Activated T-cell treated with anti-CD3 and anti-CD28 coated beads for 4 hours (primary cell): ENCODE data around the gene GPATCH1.

Experiments used
- DNase-seq: peaks from one replicate; pipeline ENCODE4 v3.0.0-alpha.2; 2020

The GPATCH1 gene

GRCh38 chr19:33063753-33064457 is 17.1 kb upstream of the GPATCH1 start:
- DNase-seq: no peak

DNA sequence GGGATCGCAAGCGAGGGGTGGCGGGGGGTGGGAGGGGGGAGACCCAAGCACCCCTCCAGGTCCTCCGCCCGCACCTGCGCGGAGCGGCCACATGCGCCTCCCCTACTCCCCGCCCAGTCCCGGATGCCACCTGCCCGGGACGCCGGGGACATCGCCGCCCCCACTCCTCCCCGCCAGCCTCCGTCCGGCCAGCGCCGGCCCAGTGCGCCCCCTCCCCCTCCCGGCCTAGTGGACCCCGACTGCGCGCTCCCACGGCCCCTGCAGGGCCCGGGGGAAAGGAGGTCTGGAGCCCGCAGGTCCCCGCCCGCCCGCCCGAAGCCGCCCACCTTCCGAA is 16.6 kb upstream of the GPATCH1 start:
- DNase-seq: peak; percentile 1

GRCh38 chr19:33064792-33065550 is 16.0 kb upstream of the GPATCH1 start, which contains the start of gene RHPN2:
Gene RHPN2, minus strand, starts transcription at chr19:33064888. Its CDS starts 36 bp downstream, at chr19:33064852.
- peak; percentile 34 for DNase-seq

DNA sequence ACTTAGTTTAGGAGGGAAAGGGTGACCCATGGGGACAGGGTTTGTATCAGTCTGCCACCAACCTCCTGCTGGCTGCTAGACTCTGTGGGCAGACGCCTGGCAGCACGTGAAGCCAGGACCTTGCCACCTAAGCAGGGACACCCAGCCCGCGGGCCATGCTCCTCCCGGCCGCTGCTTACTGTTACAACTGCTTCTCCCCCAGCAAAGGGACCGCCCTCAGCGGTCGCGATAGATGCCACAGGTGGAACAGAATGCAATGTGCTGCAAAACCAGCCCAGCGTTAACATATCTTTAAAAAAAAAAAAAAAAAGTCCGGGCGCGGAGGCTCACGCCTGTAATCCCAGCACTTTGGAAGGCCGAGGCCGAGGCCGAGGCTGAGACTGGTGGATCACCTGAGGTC is 14.4 kb upstream of the GPATCH1 start:
- no peak for DNase-seq

DNA sequence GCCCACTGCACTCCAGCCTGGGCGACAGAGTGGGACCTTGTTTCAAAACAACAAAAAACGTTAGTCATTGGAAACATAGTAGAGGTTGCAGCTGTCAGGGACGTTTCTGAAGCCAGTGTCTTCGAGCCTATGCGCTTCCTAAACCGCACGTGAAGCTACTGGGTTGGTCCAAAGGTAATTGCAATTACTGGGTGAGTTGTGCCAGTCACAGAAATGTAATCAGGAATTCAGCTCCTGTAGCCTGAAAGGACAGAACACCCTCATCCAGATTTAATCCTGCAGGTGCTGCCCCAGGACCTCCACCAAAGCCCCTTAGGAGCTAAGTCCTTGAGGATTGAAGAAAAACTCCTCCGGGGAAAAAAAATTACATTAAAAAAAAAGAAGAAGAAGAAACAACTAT is 13.9 kb upstream of the GPATCH1 start:
- no peak for DNase-seq

- DNase-seq: no peak
Measured at GRCh38 chr19:33071887-33072286, 9.1 kb upstream of the GPATCH1 start.

DNA sequence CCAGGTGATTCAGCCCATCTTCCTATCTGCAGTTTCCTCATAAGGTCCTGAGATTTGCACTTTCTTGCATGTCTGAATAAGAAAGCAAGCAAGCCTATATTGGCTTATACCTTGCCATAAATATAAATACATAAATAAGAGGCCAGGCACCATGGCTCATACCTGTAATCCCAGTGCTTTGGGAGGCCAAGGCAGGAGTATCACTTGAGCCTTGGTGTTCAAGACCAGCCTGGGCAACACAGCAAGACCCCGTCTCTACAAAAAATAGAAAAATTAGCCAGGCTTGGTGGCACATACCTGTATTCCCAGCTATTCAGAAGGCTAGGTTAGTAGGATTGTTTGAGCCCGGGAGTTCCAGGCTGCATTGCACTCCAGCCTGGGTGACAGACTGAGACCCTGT is 5.5 kb upstream of the GPATCH1 start:
- DNase-seq: no peak

- no peak for DNase-seq
Measured at GRCh38 chr19:33085570-33086128, 4.7 kb downstream of the GPATCH1 start.

DNA sequence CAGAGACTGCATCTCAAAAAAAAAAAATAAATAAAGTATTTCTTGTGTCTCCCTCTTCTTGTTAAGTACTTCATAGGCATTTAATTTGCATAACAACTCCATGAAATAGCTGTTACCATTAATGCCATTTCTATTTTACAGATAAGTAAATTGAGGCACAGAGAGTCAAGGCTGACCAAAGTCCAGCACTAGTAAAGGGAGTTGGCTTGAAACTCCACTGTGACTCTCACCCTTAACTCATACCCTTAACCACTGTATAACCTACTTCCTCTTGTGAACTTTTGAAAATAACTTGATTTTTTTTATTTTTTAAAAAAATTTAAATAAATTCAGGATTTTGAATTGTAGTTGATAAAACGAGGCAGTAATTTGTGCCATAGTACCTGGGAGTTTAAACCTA is 6.0 kb downstream of the GPATCH1 start:
- no peak for DNase-seq

- no peak for DNase-seq
Measured at GRCh38 chr19:33089010-33089409, 8.0 kb downstream of the GPATCH1 start.

- DNase-seq: no peak
Measured at GRCh38 chr19:33090179-33090578, 9.2 kb downstream of the GPATCH1 start.

GRCh38 chr19:33093420-33094210 is 12.6 kb downstream of the GPATCH1 start:
- no peak for DNase-seq

- DNase-seq: no peak
Measured at GRCh38 chr19:33094436-33095067, 13.6 kb downstream of the GPATCH1 start.

GRCh38 chr19:33096005-33096404 is 15.0 kb downstream of the GPATCH1 start:
- DNase-seq: no peak

DNA sequence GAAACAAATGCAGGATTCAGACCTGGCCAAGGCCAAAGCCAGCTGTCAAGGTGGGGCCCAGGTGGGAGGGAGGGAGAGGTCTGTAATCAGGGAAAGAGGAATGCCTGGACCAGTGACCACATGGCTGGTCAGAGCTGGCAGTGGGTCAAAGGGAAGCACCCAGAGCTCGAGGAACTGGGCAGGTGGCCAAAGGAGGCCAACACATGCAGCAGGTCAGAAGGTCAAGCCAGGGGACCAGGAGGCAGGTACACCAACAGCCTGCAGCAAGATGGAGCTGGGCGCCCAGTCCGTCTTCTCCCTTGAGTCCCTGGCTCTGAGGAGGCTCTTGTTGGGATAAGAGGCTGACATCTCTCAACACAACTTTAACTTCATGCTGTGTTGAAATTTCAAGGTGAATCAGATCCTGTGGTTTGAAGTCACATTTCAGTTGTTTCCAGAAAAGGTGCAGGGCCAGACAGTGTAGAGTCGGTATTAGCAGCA is 17.1 kb downstream of the GPATCH1 start:
- DNase-seq: no peak

DNA sequence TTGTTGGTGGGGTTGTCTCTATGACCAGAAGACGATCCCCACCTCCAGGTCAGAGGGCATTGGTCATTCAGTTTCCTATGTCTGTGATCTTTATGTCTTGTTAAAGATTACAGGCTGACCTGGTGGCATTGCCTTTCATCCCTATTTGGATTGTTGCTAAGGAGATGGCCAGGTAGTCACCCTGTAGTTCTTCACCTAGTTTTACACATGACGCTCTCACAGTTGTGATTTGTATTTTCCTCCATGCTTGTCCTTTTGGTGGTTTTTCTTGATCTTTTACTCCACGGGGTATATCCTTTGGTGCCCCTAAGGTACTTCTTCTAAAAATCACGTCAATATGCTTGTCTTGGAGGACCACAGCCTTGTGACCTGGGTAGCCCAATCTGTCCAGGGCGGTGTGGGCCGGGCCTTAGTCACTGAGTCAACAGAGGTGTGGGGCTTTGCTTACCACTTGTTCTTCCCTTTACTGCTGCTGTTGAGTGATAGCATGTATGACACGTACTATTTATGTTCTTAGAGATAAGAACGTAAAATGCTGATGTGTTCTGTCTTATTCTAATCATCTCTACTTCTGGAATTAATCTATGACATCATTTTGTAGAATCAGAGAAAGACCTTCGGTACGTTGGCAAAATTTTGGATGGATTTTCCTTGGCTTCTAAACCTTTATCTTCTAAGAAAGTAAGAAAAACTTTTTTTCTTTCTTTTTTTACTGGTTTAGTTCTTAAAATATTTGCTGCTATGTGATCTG is 20.1 kb downstream of the GPATCH1 start:
- no peak for DNase-seq

GRCh38 chr19:33102893-33103292 is 21.9 kb downstream of the GPATCH1 start:
- DNase-seq: no peak

GRCh38 chr19:33108161-33108560 is 27.2 kb downstream of the GPATCH1 start:
- no peak for DNase-seq

GRCh38 chr19:33110137-33110910 is 29.3 kb downstream of the GPATCH1 start:
- no peak for DNase-seq

DNA sequence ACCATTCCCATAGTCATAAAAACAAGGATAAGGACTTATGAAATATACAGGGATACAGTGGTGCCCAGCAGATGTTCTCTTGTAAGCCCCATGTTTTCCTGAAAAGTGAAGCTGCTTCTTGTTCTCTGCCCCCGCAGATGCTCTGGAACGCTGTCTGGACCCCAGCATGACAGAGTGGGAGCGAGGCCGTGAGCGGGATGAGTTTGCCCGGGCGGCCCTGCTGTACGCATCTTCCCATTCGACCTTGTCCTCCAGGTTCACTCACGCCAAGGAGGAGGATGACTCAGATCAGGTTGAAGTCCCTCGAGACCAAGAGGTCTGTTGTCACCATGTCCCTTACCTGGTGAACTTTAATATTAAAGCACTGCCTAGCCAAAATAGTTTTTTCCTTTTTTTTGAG is 30.6 kb downstream of the GPATCH1 start:
- DNase-seq: no peak

DNA sequence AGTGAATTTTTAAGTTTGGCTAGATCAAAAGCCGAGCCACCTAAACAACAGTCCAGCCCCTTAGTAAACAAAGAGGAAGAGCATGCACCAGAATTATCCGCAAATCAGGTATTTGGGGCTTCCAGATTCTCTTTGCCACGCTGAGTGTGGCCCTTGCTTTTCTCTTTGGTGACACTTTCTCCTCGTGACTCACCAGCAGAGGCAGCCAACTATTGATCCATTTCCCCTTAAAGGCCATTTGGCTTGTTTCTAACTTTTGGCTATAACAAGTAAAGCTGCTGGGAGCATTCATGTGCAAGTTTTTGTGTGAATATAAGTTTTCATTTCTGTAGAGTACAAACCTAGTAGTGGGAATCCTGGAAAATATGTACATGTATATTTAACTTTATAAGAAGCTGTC is 33.3 kb downstream of the GPATCH1 start:
- DNase-seq: no peak
